Memory B cell (primary cell): Measurements from ENCODE around the gene CYP2C8.

Experiments
- ATAC-seq: fragments of 150-1000 bp; cut with Tn5 transposase; 2 replicates; pipeline ENCODE4 v1.10.0; 2021; ENCODE audit warnings: low read depth, mild to moderate bottlenecking, moderate library complexity
- DNase-seq, 2 donors: peaks; one replicate each; pipeline ENCODE4 v3.0.0; 2022; ENCODE audit warnings: low spot score in 2 of 2
- H3K27ac Mint-ChIP-seq: one replicate; pipeline ENCODE4 v1.8.0; 2022; ENCODE audit warnings: mild to moderate bottlenecking, moderate library complexity, mixed read lengths
- H3K27me3 Mint-ChIP-seq: one replicate; pipeline ENCODE4 v1.8.0; 2022; ENCODE audit warnings: mixed read lengths
- H3K36me3 Mint-ChIP-seq: one replicate; pipeline ENCODE4 v1.8.0; 2022; ENCODE audit warnings: mild to moderate bottlenecking, mixed read lengths
- H3K4me1 Mint-ChIP-seq: one replicate; pipeline ENCODE4 v1.8.0; 2022; ENCODE audit warnings: mixed read lengths
- H3K4me3 Mint-ChIP-seq: one replicate; pipeline ENCODE4 v1.8.0; 2022; ENCODE audit warnings: mild to moderate bottlenecking, moderate library complexity, mixed read lengths
- H3K9me3 Mint-ChIP-seq: one replicate; pipeline ENCODE4 v1.8.0; 2022; ENCODE audit warnings: mixed read lengths

Gene CYP2C8

DNA sequence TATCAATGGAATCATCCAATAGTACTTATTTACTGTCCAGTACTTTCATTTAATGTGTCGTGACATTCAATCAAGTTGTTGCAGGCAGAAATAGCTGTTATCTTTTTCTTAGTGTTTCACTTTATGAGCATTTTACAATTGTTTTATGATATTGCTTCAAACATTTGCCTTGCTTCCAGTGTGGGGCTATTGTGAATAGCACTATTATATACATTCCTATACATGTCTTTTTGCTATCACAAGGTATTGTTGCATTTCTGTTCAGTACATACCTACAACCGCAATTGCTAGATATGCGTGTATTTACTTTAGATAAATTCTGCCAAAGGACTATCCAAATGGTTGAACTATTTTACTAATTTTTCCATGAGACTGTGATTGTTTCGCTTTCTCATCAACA, 34.9 kb downstream of the CYP2C8 start:
- no peak for ATAC-seq
- Mint-ChIP-seq H3K4me3 (no peak overlapping the region), H3K27me3 (peaks cover 7% of the 10 kb centered on the region), H3K27ac (no peak overlapping the region), H3K4me1 (no peaks in the 10 kb centered on the region), H3K36me3 (peaks cover 2% of the 10 kb centered on the region), H3K9me3 (peaks cover 2% of the 10 kb centered on the region)
- no peak for DNase-seq

DNA sequence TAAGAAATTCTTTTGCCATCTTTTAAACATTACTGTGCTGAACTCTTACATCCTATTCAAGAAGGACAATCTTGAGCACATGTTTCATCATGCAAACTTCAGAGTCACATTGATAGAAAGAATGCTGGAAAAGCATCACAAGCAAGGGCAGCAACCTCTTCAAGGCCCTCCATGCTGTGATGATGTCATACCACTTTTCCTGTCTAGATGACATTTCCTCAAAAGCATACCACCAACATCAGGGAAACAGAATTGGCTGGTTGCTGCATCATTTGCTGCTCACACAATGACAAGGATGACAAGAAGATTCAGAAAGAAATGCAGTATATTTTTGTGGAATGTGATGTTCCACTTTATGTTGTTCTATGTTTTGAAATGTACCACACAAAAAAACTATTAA, 37.6 kb downstream of the CYP2C8 start:
- Mint-ChIP-seq H3K4me3 (no peak overlapping the region), H3K27me3 (peaks cover 8% of the 10 kb centered on the region), H3K9me3 (peaks cover 2% of the 10 kb centered on the region), H3K36me3 (no peaks in the 10 kb centered on the region), H3K4me1 (no peaks in the 10 kb centered on the region), H3K27ac (no peak overlapping the region)
- DNase-seq (no peak), ATAC-seq (no peak)

DNA sequence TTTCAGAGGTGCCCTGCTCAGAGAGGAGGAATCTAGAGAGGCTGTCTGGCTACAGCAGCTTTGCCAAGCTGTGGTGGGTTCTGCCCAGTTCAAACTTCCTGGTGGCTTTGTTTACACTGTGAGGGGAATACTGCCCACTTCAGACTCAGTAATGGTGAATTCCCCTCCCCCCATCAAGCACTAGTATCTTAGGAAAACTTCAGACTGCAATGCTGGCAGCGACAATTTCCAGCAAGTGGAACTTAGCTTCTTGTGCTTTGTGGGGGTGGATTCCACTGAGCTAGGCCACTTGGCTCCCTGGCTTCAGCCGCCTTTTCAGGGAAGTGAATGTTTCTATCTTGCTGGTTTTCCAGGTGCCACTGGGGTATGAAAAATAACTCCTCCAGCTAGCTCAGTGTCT, 42.8 kb downstream of the CYP2C8 start:
- ATAC-seq (no peak), DNase-seq (no peak)
- Mint-ChIP-seq H3K36me3 (no peaks in the 10 kb centered on the region), H3K4me1 (no peaks in the 10 kb centered on the region), H3K27me3 (peaks cover 12% of the 10 kb centered on the region), H3K27ac (no peak overlapping the region), H3K9me3 (peaks cover 3% of the 10 kb centered on the region), H3K4me3 (no peak overlapping the region)

DNA sequence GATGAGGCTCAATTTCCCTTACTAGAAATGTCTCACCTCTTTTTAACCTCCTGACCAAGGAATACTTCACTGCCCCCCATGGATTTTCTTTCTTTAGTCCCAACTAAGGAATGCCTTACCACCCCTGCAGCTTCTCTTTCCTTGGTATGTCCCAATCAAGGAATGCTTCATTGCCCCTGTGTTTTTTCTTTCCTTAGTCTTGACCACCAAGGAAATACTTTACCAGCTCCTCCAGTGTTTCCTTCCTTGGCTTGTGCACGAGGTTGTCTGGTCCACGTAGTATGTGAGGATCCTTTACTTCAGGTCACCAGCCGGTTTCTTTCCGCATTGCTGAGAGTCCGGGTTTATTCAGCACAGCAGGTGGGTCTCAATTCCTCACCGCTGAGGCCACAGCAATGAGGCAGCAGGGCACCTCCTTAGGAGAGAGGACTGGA, 71.5 kb downstream of the CYP2C8 start:
- H3K4me3 Mint-ChIP-seq, result no peak overlapping the region
- peaks cover 7% of the 10 kb centered on the region for H3K27me3 Mint-ChIP-seq
- no peaks in the 10 kb centered on the region for H3K36me3 Mint-ChIP-seq

DNA sequence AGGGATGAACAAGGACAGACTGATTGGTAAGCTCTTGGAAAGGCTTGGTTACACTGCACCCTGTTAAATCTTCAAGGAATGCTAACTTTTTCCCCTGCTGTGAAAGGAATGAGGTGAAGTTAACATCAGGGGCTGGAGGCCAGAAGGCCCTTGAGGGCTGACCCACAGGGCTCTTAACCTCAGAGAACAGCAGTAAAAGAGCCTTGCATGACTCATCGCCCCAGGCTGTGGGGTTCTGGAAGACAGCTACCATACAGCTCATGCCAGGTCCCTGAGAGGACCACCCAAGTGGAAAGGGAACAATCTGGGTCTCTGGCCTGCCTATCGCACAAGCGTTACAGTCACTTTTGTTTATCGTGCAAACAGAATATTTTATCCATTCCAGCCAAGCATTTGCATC, 76.5 kb downstream of the CYP2C8 start:
- no peak for ATAC-seq
- DNase-seq, result no peak
- Mint-ChIP-seq H3K9me3 (peaks cover 6% of the 10 kb centered on the region), H3K36me3 (no peaks in the 10 kb centered on the region), H3K4me3 (no peak overlapping the region), H3K27ac (no peak overlapping the region), H3K27me3 (peaks cover 3% of the 10 kb centered on the region), H3K4me1 (no peaks in the 10 kb centered on the region)

More for the DNA sequence above, 71.5 kb downstream of the CYP2C8 start:
- DNase-seq, result no peak
- Mint-ChIP-seq H3K4me1 (peaks cover 2% of the 10 kb centered on the region), H3K27ac (no peak overlapping the region), H3K9me3 (no peaks in the 10 kb centered on the region)
- no peak for ATAC-seq

DNA sequence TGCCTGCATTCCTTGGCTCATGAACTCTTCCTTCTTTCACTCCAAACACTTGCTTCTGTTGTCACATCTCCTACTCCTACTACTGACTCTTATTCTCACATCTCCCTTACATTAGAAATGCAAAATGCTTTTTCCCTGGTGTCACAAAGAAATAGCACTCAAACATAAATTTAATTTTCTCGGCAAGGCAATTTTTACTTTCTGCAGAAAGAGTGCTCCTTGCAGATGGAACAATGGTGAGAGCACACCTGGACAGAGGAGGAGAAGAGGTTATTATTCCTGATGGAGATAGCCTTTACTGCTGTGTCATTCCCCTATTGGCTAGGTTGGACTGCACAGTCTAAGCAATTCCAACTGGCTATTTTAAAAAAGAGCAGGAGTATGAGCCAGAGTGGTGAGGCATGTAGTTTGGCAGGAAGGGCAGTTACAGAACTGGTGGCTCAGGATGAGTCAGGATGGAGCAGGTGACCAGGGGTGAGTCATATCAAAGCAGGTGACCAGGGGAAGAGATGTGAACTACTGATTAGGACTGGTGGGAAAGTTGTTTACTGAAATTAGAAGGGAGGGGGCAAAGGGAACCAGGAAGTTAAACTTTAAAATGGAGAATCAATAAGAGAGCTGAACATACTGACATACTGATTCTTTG, 77.9 kb downstream of the CYP2C8 start:
- Mint-ChIP-seq H3K9me3 (peaks cover 6% of the 10 kb centered on the region), H3K4me1 (no peaks in the 10 kb centered on the region), H3K4me3 (no peak overlapping the region), H3K27ac (no peak overlapping the region), H3K27me3 (peaks cover 3% of the 10 kb centered on the region), H3K36me3 (no peaks in the 10 kb centered on the region)
- DNase-seq (no peak), ATAC-seq (no peak)

DNA sequence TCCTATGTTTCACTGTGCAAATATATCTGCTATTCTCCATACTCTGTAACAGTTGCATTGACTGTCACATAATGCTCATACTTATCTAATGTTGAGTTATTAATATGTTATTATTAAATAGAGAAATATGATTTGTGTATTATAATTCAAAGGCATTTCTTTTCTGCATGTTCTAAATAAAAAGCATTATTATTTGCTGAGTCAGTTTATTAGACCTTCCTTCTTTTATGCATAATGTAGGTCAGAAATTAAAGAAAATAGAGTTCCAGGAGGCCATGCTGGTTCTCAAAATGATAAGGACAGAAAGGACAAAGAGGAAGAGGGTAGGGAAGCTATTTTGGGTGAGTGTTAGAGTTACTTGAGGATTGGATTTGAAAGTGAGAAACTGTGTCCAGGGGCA, 80.1 kb downstream of the CYP2C8 start:
- Mint-ChIP-seq H3K36me3 (no peaks in the 10 kb centered on the region), H3K9me3 (peaks cover 6% of the 10 kb centered on the region), H3K27ac (no peak overlapping the region), H3K4me3 (no peak overlapping the region), H3K27me3 (peaks cover 5% of the 10 kb centered on the region), H3K4me1 (no peaks in the 10 kb centered on the region)
- no peak for DNase-seq
- ATAC-seq, result no peak
